PC-3 (cell line): Measurements from ENCODE around the gene APOL4. TPM values are rescaled to one million over a fixed set of nuclear protein-coding genes. Genes with fewer than 3 reads are reported as not detected.
"Not testable (repeated sequence)": the region's sequence is repeated elsewhere in the genome, so short reads cannot be mapped to it uniquely, and the experiment has no call there.

ENCODE experiments used
- ATAC-seq: fragments of 200-7000 bp; cut with Tn5 transposase; 2 replicates; pipeline ENCODE4 v1.9.1; 2020; ENCODE audit warnings: mild to moderate bottlenecking, moderate library complexity
- Bru-seq: library from RNA; stranded (reverse); fragments of 400-500 nt; gene quantifications from one replicate; lab custom pipeline; 2021; lab: Mats Ljungman, UMichigan
- BruChase-seq, 2 experiments: library from RNA; stranded (reverse); fragments of 400-500 nt; gene quantifications; one replicate each; lab custom pipeline; 2021; lab: Mats Ljungman, UMichigan
- BruUV-seq: library from RNA; stranded (reverse); fragments of 400-500 nt; replicated peaks from 2 replicates; lab custom pipeline; 2021; lab: Mats Ljungman, UMichigan
- CTCF ChIA-PET: fragments of 300-600 bp; sonication (Branson Sonifier 250); formaldehyde crosslinking; loops from one replicate; lab custom pipeline; 2022; ENCODE audit warnings: antibody characterized with exemption; lab: Charles Lee
- POLR2A ChIA-PET: fragments of 300-600 bp; sonication (Branson Sonifier 250); formaldehyde crosslinking; loops from one replicate; lab custom pipeline; 2022; ENCODE audit warnings: antibody characterized with exemption; ENCODE audit not compliant: unreplicated experiment; lab: Charles Lee
- DNase-seq: peaks from one replicate; pipeline ENCODE4 v3.0.0-alpha.2; 2015
- H2AFZ ChIP-seq: fragments of 300-600 bp; sonication (generic); 2 replicates; pipeline ENCODE4 v1.6.0; 2016; ENCODE audit warnings: antibody characterized with exemption, low read length
- H3F3A ChIP-seq: fragments of 300-600 bp; sonication (generic); one replicate; pipeline ENCODE4 v1.6.0; 2017; ENCODE audit warnings: antibody characterized with exemption, low read length, control low read depth, mild to moderate bottlenecking; ENCODE audit not compliant: unreplicated experiment
- H3K27ac ChIP-seq: fragments of 300-600 bp; sonication (generic); 2 replicates; pipeline ENCODE4 v1.5.1; 2016; ENCODE audit warnings: mild to moderate bottlenecking, low read length
- H3K27me3 ChIP-seq: fragments of 300-600 bp; sonication (generic); 2 replicates; pipeline ENCODE4 v1.6.1; 2016; ENCODE audit warnings: low read length, mixed read lengths
- H3K36me3 ChIP-seq: fragments of 300-600 bp; sonication (generic); 2 replicates; pipeline ENCODE4 v1.6.1; 2016; ENCODE audit warnings: low read depth, mixed run types, low read length, mixed read lengths
- H3K4me1 ChIP-seq: fragments of 300-600 bp; sonication (generic); 2 replicates; pipeline ENCODE4 v1.5.1; 2016; ENCODE audit warnings: low read length; ENCODE audit not compliant: insufficient read depth
- H3K4me2 ChIP-seq: fragments of 300-600 bp; sonication (generic); 2 replicates; pipeline ENCODE4 v1.6.0; 2016; ENCODE audit warnings: low read length
- H3K4me3 ChIP-seq: fragments of 300-600 bp; sonication (generic); 2 replicates; pipeline ENCODE4 v1.5.1; 2016; ENCODE audit warnings: mild to moderate bottlenecking, low read length, mixed read lengths
- H3K79me2 ChIP-seq: fragments of 300-600 bp; sonication (generic); 2 replicates; pipeline ENCODE4 v1.6.1; 2017; ENCODE audit warnings: low read length, mixed read lengths
- H3K9ac ChIP-seq: fragments of 300-600 bp; sonication (generic); 2 replicates; pipeline ENCODE4 v1.6.0; 2016; ENCODE audit warnings: mild to moderate bottlenecking, low read length
- H3K9me2 ChIP-seq: fragments of 300-600 bp; sonication (generic); replicated peaks from 2 replicates; pipeline ENCODE4 v1.6.1; 2016; ENCODE audit warnings: mixed run types, low read length, mixed read lengths
- H3K9me3 ChIP-seq: fragments of 300-600 bp; sonication (generic); 2 replicates; pipeline ENCODE4 v1.6.1; 2016; ENCODE audit warnings: low read length, mixed read lengths
- H4K20me1 ChIP-seq: fragments of 300-600 bp; sonication (generic); 2 replicates; pipeline ENCODE4 v1.6.1; 2016; ENCODE audit warnings: low read length, mixed read lengths
- EZH2 ChIP-seq: fragments of 300-600 bp; sonication (generic); IDR thresholded peaks from one replicate; pipeline ENCODE4 v1.6.1; 2017; ENCODE audit warnings: antibody characterized with exemption, mild to moderate bottlenecking, low read length; ENCODE audit not compliant: unreplicated experiment
- EZH2phosphoT487 ChIP-seq: fragments of 300-600 bp; sonication (generic); IDR thresholded peaks from 2 replicates; pipeline ENCODE4 v1.6.1; 2018; ENCODE audit warnings: mild to moderate bottlenecking, antibody characterized with exemption, low read length, borderline replicate concordance
- intact Hi-C: fragments of 100-400 bp; cut with micrococcal nuclease; formaldehyde crosslinking; loops from 2 replicates; pipeline ENCODE4 v1.9.0; 2023
- long read RNA-seq: library from polyadenylated mRNA; unstranded; transcript quantifications from one replicate; pipeline ENCODE4 v2.0.0, GENCODE V29; 2021; ENCODE audit not compliant: unreplicated experiment
- total RNA-seq: library from RNA; depleted of rRNA; stranded (reverse); fragments of >200 nt; gene quantifications from 2 replicates; pipeline ENCODE4 v1.2.3, GENCODE V29; 2014; rRNA removed
- TF ChIP-seq, protein P1 (sequence below): fragments of 300-600 bp; sonication (generic); conservative IDR thresholded peaks from 2 replicates; pipeline ENCODE4 v1.5.1; 2017; ENCODE audit warnings: antibody characterized with exemption, low read depth, mild to moderate bottlenecking, low read length

The APOL4 gene, protein sequence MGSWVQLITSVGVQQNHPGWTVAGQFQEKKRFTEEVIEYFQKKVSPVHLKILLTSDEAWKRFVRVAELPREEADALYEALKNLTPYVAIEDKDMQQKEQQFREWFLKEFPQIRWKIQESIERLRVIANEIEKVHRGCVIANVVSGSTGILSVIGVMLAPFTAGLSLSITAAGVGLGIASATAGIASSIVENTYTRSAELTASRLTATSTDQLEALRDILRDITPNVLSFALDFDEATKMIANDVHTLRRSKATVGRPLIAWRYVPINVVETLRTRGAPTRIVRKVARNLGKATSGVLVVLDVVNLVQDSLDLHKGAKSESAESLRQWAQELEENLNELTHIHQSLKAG
- 0.04 TPM in 1 of 2 replicates, not detected in the other for total RNA-seq
- percentile 5 among the genes with signal in this experiment for Bru-seq, nascent RNA
- BruChase-seq, experiment 1, labeled RNA remaining after a 6-hour chase = percentile 8 among the genes with signal in this experiment
- percentile 8 among the genes with signal in this experiment for BruChase-seq, experiment 2, labeled RNA remaining after a 2-hour chase
- long read RNA-seq = 0 reads

DNA sequence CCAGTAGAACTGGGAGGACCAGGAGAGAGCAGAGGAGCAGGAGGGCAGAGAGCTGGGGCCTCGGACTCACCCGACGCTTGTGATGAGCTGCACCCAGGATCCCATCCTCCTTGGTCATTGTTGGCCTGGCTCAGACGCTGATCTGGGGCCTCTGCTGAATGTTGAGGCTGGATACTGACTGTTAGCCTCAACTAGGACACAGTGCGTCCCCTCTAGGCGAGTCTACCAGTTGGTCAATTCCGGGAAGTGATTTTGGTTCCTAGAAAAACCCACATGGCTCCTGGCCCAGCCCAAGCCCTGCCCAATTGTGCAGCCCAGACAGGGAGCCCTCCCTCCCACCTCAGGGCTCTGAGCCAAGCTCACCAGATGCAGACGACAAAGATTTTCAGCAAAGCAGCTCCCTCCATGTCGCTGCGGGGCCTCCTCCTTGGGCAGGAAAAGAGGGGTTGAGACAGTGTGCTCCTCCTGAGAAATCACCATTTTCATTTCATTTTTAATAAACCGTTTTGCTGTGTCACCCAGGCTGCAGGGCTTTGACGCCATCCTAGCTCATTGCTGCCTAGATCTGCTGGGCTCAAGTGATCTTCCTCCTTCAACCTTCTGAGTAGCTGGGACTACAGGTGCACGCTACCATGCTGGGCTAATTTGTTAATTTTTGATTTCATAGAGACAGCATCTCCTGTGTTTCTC, at the start of gene APOL4:
Gene APOL4, minus strand, starts transcription at position 180 of the 690 bp plus-strand sequence. Its CDS starts 75 bp downstream, at position 105.
- Histone ChIP-seq H3K9me3 (no peaks in the 10 kb centered on the region), H3K9me2 (no peaks in the 10 kb centered on the region), H3K27ac (no peak within 1 kb of the TSS), H3K4me1 (peaks cover 5% of the 10 kb centered on the region; the same call in 1 of the 2 replicates), H3K4me2 (peak within 1 kb of the TSS; percentile 81; the same call in 1 of the 2 replicates), H3K79me2 (no peaks in the 10 kb centered on the region), H3K36me3 (no peaks in the 10 kb centered on the region), H3K9ac (no peak within 1 kb of the TSS), H3K4me3 (no peak within 1 kb of the TSS; the same call in 1 of the 2 replicates), H4K20me1 (no peaks in the 10 kb centered on the region), H3F3A (no peaks in the 10 kb centered on the region), H2AFZ (no peak within 1 kb of the TSS), H3K27me3 (no peaks in the 10 kb centered on the region)
- intact Hi-C loops = loop anchor here (2.0 kb wide), 1 partner anchor 19 kb away; no protein-coding TSS in a partner anchor
- ATAC-seq = no peak
- POLR2A ChIA-PET = no interaction called here
- DNase-seq = no peak
- CTCF ChIA-PET = no interaction called here
- BruUV-seq = no TSS peak
- no peak for TF ChIP-seq EZH2phosphoT487
- no peak for TF ChIP-seq EZH2
- TF ChIP-seq, protein P1, sequence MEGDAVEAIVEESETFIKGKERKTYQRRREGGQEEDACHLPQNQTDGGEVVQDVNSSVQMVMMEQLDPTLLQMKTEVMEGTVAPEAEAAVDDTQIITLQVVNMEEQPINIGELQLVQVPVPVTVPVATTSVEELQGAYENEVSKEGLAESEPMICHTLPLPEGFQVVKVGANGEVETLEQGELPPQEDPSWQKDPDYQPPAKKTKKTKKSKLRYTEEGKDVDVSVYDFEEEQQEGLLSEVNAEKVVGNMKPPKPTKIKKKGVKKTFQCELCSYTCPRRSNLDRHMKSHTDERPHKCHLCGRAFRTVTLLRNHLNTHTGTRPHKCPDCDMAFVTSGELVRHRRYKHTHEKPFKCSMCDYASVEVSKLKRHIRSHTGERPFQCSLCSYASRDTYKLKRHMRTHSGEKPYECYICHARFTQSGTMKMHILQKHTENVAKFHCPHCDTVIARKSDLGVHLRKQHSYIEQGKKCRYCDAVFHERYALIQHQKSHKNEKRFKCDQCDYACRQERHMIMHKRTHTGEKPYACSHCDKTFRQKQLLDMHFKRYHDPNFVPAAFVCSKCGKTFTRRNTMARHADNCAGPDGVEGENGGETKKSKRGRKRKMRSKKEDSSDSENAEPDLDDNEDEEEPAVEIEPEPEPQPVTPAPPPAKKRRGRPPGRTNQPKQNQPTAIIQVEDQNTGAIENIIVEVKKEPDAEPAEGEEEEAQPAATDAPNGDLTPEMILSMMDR = no peak

DNA sequence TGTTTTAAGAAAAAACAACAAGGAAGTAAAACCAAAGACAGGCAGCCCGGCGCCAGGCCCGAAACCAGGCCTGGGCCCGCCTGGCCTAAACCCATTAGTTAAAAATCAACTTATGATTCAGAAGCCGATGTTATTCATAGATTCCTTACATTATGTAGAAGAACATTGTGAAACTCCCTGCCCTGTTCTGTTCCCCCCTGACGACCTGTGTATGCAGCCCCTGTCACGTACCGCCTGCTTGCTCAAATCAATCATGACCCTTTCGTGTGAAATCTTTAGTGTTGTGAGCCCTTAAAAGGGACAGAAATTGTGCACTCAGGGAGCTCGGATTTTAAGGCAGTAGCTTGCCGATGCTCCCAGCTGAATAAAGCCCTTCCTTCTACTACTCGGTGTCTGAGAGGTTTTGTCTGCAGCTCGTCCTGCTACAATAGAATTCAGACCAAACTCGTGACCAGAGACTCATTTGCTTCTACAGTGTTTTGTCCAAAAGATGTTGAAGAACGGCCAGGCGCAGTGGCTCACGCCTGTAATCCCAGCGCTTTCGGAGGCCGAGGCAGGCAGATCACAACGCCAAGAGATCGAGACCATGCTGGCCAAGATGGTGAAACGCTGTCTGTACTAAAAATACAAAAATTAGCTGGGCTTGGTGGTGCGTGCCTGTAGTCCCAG, 48.8 kb upstream of the APOL4 start:
- ATAC-seq, H3K9ac ChIP-seq, intact Hi-C loops, H3K9me2 ChIP-seq, H3F3A ChIP-seq, BruUV-seq, H3K4me2 ChIP-seq, H3K27me3 ChIP-seq, H3K36me3 ChIP-seq, H3K27ac ChIP-seq, H3K9me3 ChIP-seq, H3K4me1 ChIP-seq, H3K4me3 ChIP-seq, DNase-seq, H4K20me1 ChIP-seq, H2AFZ ChIP-seq, POLR2A ChIA-PET, CTCF ChIA-PET, H3K79me2 ChIP-seq: not testable (repeated sequence)

DNA sequence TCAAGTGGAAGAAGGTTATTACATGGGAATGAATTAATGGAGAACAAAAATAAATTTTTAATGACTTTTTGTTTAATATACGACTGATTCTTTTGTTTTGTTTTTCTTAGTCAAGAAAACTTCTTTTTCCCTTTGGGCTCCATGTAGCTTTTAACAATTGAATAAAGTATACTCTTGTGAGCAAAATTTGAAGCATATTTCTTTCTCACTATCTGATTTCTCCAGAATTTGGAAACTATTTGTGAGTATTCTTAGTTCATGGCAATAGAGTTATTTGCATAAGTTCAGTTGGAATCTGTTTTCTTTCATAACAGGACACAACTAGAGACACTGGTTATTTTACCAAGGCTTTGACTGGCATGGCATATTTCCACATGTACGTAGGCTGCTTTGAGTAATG, 47.6 kb upstream of the APOL4 start:
- no peaks in the 10 kb centered on the region for H3F3A ChIP-seq
- no peak overlapping the region for H3K27ac ChIP-seq
- H3K4me1 ChIP-seq = no peaks in the 10 kb centered on the region
- H3K27me3 ChIP-seq = no peaks in the 10 kb centered on the region
- no peaks in the 10 kb centered on the region for H3K79me2 ChIP-seq
- H2AFZ ChIP-seq = no peak overlapping the region
- H3K4me3 ChIP-seq = no peak overlapping the region
- ChIA-PET CTCF (no interaction called here), POLR2A (no interaction called here)
- no peak for ATAC-seq
- no peaks in the 10 kb centered on the region for H3K36me3 ChIP-seq
- no peak overlapping the region for H3K4me2 ChIP-seq
- H3K9me2 ChIP-seq = no peaks in the 10 kb centered on the region
- H3K9me3 ChIP-seq = no peaks in the 10 kb centered on the region
- DNase-seq = no peak
- H3K9ac ChIP-seq = no peak overlapping the region
- H4K20me1 ChIP-seq = no peaks in the 10 kb centered on the region
- intact Hi-C loops = no loop called here
- TF ChIP-seq EZH2 (no peak), EZH2phosphoT487 (no peak)
- TF ChIP-seq, protein P1 = no peak
- no TSS peak for BruUV-seq
